IMR-90 (cell line): ENCODE measurements around the gene MAML2. TPM values are rescaled to one million over a fixed set of nuclear protein-coding genes. Genes with fewer than 3 reads are reported as not detected.

Experiments used
- ATAC-seq: fragments of 200-7000 bp; cut with Tn5 transposase; 2 replicates; pipeline ENCODE4 v1.9.1; 2020; ENCODE audit warnings: low read depth, mild to moderate bottlenecking, moderate library complexity
- BruUV-seq: library from RNA; stranded (reverse); fragments of 400-500 nt; replicated peaks from 2 replicates; lab custom pipeline; 2021; lab: Mats Ljungman, UMichigan
- CTCF ChIA-PET: fragments of 300-600 bp; formaldehyde crosslinking; extraction: SDS; loops from one replicate; lab custom pipeline; 2021; ENCODE audit warnings: antibody characterized with exemption; lab: Yijun Ruan, JAX
- POLR2A ChIA-PET: fragments of 300-600 bp; sonication (Branson Sonifier 250); formaldehyde crosslinking; loops from one replicate; lab custom pipeline; 2022; ENCODE audit warnings: antibody characterized with exemption; ENCODE audit not compliant: unreplicated experiment; lab: Charles Lee
- DNase-seq: peaks from one replicate; pipeline ENCODE4 v3.0.0; 2013
- H2AFZ ChIP-seq: replicated peaks from 2 replicates; pipeline ENCODE3; 2013; ENCODE audit warnings: low read length, mild to moderate bottlenecking; ENCODE audit not compliant: poor library complexity
- H2AK5ac ChIP-seq: 2 replicates; pipeline ENCODE4 v1.6.1; 2013; ENCODE audit warnings: low read depth, low read length, inconsistent platforms
- H2AK9ac ChIP-seq: replicated peaks from 2 replicates; pipeline ENCODE3; 2013; ENCODE audit warnings: mild to moderate bottlenecking, low read depth, low read length, moderate library complexity; ENCODE audit not compliant: poor library complexity
- H2BK120ac ChIP-seq: 2 replicates; pipeline ENCODE4 v1.6.1; 2013; ENCODE audit warnings: low read depth, low read length, inconsistent platforms
- H2BK15ac ChIP-seq: 3 replicates; pipeline ENCODE4 v1.6.1; 2013; ENCODE audit warnings: low read depth, low read length, inconsistent platforms
- H2BK20ac ChIP-seq: 2 replicates; pipeline ENCODE4 v1.6.1; 2013; ENCODE audit warnings: low read depth, mild to moderate bottlenecking, inconsistent platforms, low read length, moderate library complexity
- H2BK5ac ChIP-seq: 2 replicates; pipeline ENCODE4 v1.6.1; 2013; ENCODE audit warnings: mild to moderate bottlenecking, low read depth, low read length, inconsistent platforms; ENCODE audit not compliant: poor library complexity, severe bottlenecking
- H3K14ac ChIP-seq: replicated peaks from 2 replicates; pipeline ENCODE4 v1.6.1; 2013; ENCODE audit warnings: low read depth, low read length, inconsistent platforms
- H3K18ac ChIP-seq: 2 replicates; pipeline ENCODE4 v1.6.1; 2013; ENCODE audit warnings: low read depth, low read length, control low read depth
- H3K23ac ChIP-seq: 2 replicates; pipeline ENCODE4 v1.6.1; 2013; ENCODE audit warnings: low read depth, low read length, inconsistent platforms
- H3K27ac ChIP-seq: 2 replicates; pipeline ENCODE4 v1.5.1; 2013; ENCODE audit warnings: mild to moderate bottlenecking, control low read depth, low read length; ENCODE audit not compliant: insufficient read depth
- H3K27me3 ChIP-seq: 2 replicates; pipeline ENCODE4 v1.6.1; 2013; ENCODE audit warnings: low read length; ENCODE audit not compliant: control insufficient read depth, insufficient read depth
- H3K36me3 ChIP-seq: 2 replicates; pipeline ENCODE4 v1.6.1; 2013; ENCODE audit warnings: low read length, mixed read lengths; ENCODE audit not compliant: control insufficient read depth, insufficient read depth
- H3K4ac ChIP-seq: 2 replicates; pipeline ENCODE4 v1.6.1; 2013; ENCODE audit warnings: low read depth, low read length, inconsistent platforms
- H3K4me1 ChIP-seq: 2 replicates; pipeline ENCODE4 v1.6.1; 2013; ENCODE audit warnings: low read length, mixed read lengths; ENCODE audit not compliant: control insufficient read depth, insufficient read depth
- H3K4me2 ChIP-seq: 2 replicates; pipeline ENCODE4 v1.6.1; 2013; ENCODE audit warnings: low read depth, mild to moderate bottlenecking, control low read depth, low read length, moderate library complexity
- H3K4me3 ChIP-seq: 2 replicates; pipeline ENCODE4 v1.5.1; 2013; ENCODE audit warnings: low read depth, mild to moderate bottlenecking, control low read depth, low read length, moderate library complexity; ENCODE audit not compliant: insufficient read depth
- H3K56ac ChIP-seq: 2 replicates; pipeline ENCODE4 v1.6.1; 2013; ENCODE audit warnings: low read length, inconsistent platforms; ENCODE audit not compliant: insufficient read depth; ENCODE audit errors: extremely low read depth
- H3K79me1 ChIP-seq, 2 experiments: 2 replicates each; pipeline ENCODE4 v1.6.1; 2013; ENCODE audit warnings: low read length in 2 of 2, inconsistent platforms in 1 of 2, low read depth in 1 of 2
- H3K9ac ChIP-seq: 2 replicates; pipeline ENCODE4 v1.6.1; 2013; ENCODE audit warnings: low read depth, low read length, control low read depth
- H3K9me1 ChIP-seq: 2 replicates; pipeline ENCODE4 v1.6.1; 2013; ENCODE audit warnings: low read length, inconsistent platforms; ENCODE audit not compliant: insufficient read depth
- H3K9me3 ChIP-seq: 2 replicates; pipeline ENCODE4 v1.6.1; 2013; ENCODE audit warnings: low read length; ENCODE audit not compliant: control insufficient read depth, insufficient read depth
- H4K20me1 ChIP-seq: 2 replicates; pipeline ENCODE4 v1.6.1; 2013; ENCODE audit warnings: low read length, inconsistent platforms; ENCODE audit not compliant: insufficient read depth
- H4K5ac ChIP-seq: 2 replicates; pipeline ENCODE4 v1.6.1; 2013; ENCODE audit warnings: mild to moderate bottlenecking, low read depth, low read length, control low read depth
- H4K8ac ChIP-seq, 2 experiments: 2 replicates each; pipeline ENCODE4 v1.6.1; 2013; ENCODE audit warnings: low read depth in 2 of 2, low read length in 2 of 2, control low read depth in 1 of 2, inconsistent platforms in 1 of 2
- H4K91ac ChIP-seq: 2 replicates; pipeline ENCODE4 v1.6.1; 2013; ENCODE audit warnings: low read depth, low read length, inconsistent platforms; ENCODE audit not compliant: insufficient read depth
- BHLHE40 ChIP-seq: fragments of 150-350 bp; IDR thresholded peaks from 2 replicates; pipeline ENCODE4 v1.6.1; 2016; ENCODE audit warnings: mild to moderate bottlenecking, low read depth, low read length
- CEBPB ChIP-seq: IDR thresholded peaks from 2 replicates; pipeline ENCODE4 v1.6.1; 2012; ENCODE audit warnings: low read depth, low read length, improper control_type of control experiment
- CHD1 ChIP-seq: IDR thresholded peaks from 2 replicates; pipeline ENCODE4 v1.6.1; 2012; ENCODE audit warnings: low read depth, low read length, improper control_type of control experiment
- FOS ChIP-seq: fragments of 150-350 bp; IDR thresholded peaks from 2 replicates; pipeline ENCODE4 v1.6.1; 2016; ENCODE audit warnings: low read depth, low read length
- MAFK ChIP-seq: IDR thresholded peaks from 2 replicates; pipeline ENCODE4 v1.6.1; 2012; ENCODE audit warnings: low read depth, low read length, improper control_type of control experiment
- MAZ ChIP-seq: IDR thresholded peaks from 2 replicates; pipeline ENCODE4 v1.6.1; 2012; ENCODE audit warnings: low read depth, mild to moderate bottlenecking, low read length, improper control_type of control experiment, moderate library complexity, borderline replicate concordance
- MXI1 ChIP-seq: IDR thresholded peaks from 2 replicates; pipeline ENCODE4 v1.6.1; 2012; ENCODE audit warnings: low read depth, mild to moderate bottlenecking, low read length, moderate library complexity, borderline replicate concordance
- NFE2L2 ChIP-seq: fragments of 150-350 bp; IDR thresholded peaks from 2 replicates; pipeline ENCODE4 v1.6.1; 2016; ENCODE audit warnings: low read depth, mild to moderate bottlenecking, low read length
- POLR2A ChIP-seq: IDR thresholded peaks from 2 replicates; pipeline ENCODE4 v1.6.1; 2012; ENCODE audit warnings: mild to moderate bottlenecking, low read depth, low read length
- RAD21 ChIP-seq: IDR thresholded peaks from 2 replicates; pipeline ENCODE4 v1.6.1; 2012; ENCODE audit warnings: low read length, improper control_type of control experiment
- RCOR1 ChIP-seq: IDR thresholded peaks from 2 replicates; pipeline ENCODE4 v1.6.1; 2012; ENCODE audit warnings: mild to moderate bottlenecking, low read length, improper control_type of control experiment; ENCODE audit not compliant: insufficient replicate concordance
- RFX5 ChIP-seq: IDR thresholded peaks from 2 replicates; pipeline ENCODE4 v1.8.0; 2012; ENCODE audit warnings: low read depth, mild to moderate bottlenecking, low read length, moderate library complexity
- SMC3 ChIP-seq: fragments of 150-350 bp; IDR thresholded peaks from 2 replicates; pipeline ENCODE4 v1.6.1; 2016; ENCODE audit warnings: low read depth, mild to moderate bottlenecking, antibody characterized with exemption, low read length, moderate library complexity
- USF2 ChIP-seq: fragments of 150-350 bp; IDR thresholded peaks from 2 replicates; pipeline ENCODE4 v1.6.1; 2017; ENCODE audit warnings: mild to moderate bottlenecking, antibody characterized with exemption, low read length, low read depth
- WGBS, 2 experiments: methylation state at CpG; one replicate each; pipeline versions ENCODE4 v1.1.5 to v1.1.7; 2013; ENCODE audit warnings: missing lambda C conversion rate in 2 of 2; ENCODE audit not compliant: insufficient read length in 1 of 2; ENCODE audit errors: extremely low coverage in 2 of 2; 5-methylcytosine and 5-hydroxymethylcytosine counted together
- dilution Hi-C: fragments of 300-500 bp; cut with HindIII; formaldehyde crosslinking; loops from one replicate; pipeline ENCODE4 v1.14.3; 2018; ENCODE audit warnings: low sequenced_read_pairs; ENCODE audit not compliant: unreplicated experiment
- in situ Hi-C: fragments of 300-500 bp; cut with MboI; formaldehyde crosslinking; loops from 3 replicates; pipeline ENCODE4 v1.14.3; 2019; ENCODE audit warnings: low sequenced_read_pairs, inconsistent platforms, mixed read lengths
- intact Hi-C: fragments of 100-400 bp; cut with micrococcal nuclease; formaldehyde crosslinking; loops from 2 replicates; pipeline ENCODE4 v1.10.0; 2022
- polyA plus RNA-seq, 3 experiments: library from polyadenylated mRNA; depleted of rRNA; stranded (reverse); fragments of >200 nt; gene quantifications; 2 replicates each; pipeline ENCODE4 v1.2.3, GENCODE V29; 2012; ENCODE audit warnings: low replicate concordance in 1 of 3
- total RNA-seq: library from RNA; depleted of rRNA; stranded (reverse); fragments of >200 nt; gene quantifications from 2 replicates; pipeline ENCODE4 v1.2.3, GENCODE V29; 2012
- TF ChIP-seq, protein P1 (sequence below): fragments of 150-350 bp; IDR thresholded peaks from 2 replicates; pipeline ENCODE4 v1.6.1; 2016; ENCODE audit warnings: low read depth, mild to moderate bottlenecking, low read length, moderate library complexity, borderline replicate concordance

Gene MAML2
- total and polyA plus RNA-seq, 2 of the 4 experiments (the other 2 are of a cell fraction) = 15.0 to 19.5 TPM

GRCh38 chr11:96072592-96072991, 270.4 kb downstream of the MAML2 start:
- CTCF ChIA-PET = interaction anchor here (1.1 to 1.3 kb wide), 2 partner anchors 12 to 270 kb away, joined by 3 to 10 read pairs; partner anchors contain the start of gene MAML2
- ATAC-seq = no peak
- dilution Hi-C loops = no loop called here

More at GRCh38 chr11:96072592-96072991, 270.4 kb downstream of the MAML2 start:
- Histone ChIP-seq H4K91ac (no peak overlapping the region), H3K27me3 (no peaks in the 10 kb centered on the region), H3K23ac (no peak overlapping the region), H3K4me2 (no peak overlapping the region), H3K36me3 (peaks cover 6% of the 10 kb centered on the region), H4K20me1 (no peaks in the 10 kb centered on the region; the same call in 1 of the 2 replicates), H3K9me3 (no peaks in the 10 kb centered on the region), H4K8ac (no peak overlapping the region), H3K18ac (no peak overlapping the region), H3K79me1 (peaks cover 28 to 40% of the 10 kb centered on the region in 2 experiments), H3K4me3 (no peak overlapping the region), H2BK5ac (no peak overlapping the region), H3K27ac (no peak overlapping the region), H2AK9ac (no peak overlapping the region), H2BK20ac (no peak overlapping the region), H3K4me1 (no peaks in the 10 kb centered on the region; the same call in 1 of the 2 replicates), H4K5ac (no peak overlapping the region), H2BK15ac (no peak overlapping the region), H3K14ac (no peak overlapping the region; the same call in 1 of the 2 replicates), H2BK120ac (no peak overlapping the region), H3K9ac (no peak overlapping the region), H2AK5ac (no peak overlapping the region), H2AFZ (no peak overlapping the region), H3K9me1 (peaks cover 5% of the 10 kb centered on the region; the same call in 1 of the 2 replicates), H3K56ac (no peak overlapping the region), H3K4ac (no peak overlapping the region)
- POLR2A ChIA-PET = no interaction called here
- TF ChIP-seq USF2 (no peak), FOS (no peak), SMC3 (no peak), CEBPB (no peak), RCOR1 (no peak), NFE2L2 (no peak), RFX5 (no peak), BHLHE40 (no peak), MAZ (no peak), POLR2A (no peak), MXI1 (no peak), RAD21 (no peak), CHD1 (no peak), MAFK (no peak)
- TF ChIP-seq, protein P1, sequence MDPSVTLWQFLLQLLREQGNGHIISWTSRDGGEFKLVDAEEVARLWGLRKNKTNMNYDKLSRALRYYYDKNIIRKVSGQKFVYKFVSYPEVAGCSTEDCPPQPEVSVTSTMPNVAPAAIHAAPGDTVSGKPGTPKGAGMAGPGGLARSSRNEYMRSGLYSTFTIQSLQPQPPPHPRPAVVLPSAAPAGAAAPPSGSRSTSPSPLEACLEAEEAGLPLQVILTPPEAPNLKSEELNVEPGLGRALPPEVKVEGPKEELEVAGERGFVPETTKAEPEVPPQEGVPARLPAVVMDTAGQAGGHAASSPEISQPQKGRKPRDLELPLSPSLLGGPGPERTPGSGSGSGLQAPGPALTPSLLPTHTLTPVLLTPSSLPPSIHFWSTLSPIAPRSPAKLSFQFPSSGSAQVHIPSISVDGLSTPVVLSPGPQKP = no peak
- intact Hi-C loops = no loop called here
- DNase-seq = no peak
- WGBS, 2 experiments = 87% methylated on average over 3 of the region's 7 CpGs; no CpG with 5 or more reads in 1 of the 2 experiments
- no TSS peak for BruUV-seq
- in situ Hi-C loops = no loop called here
